Fibroblast of skin of back (primary cell): ENCODE data around the gene MGLL.
"Not testable (repeated sequence)": the region's sequence is repeated elsewhere in the genome, so short reads cannot be mapped to it uniquely, and the experiment has no call there.

Source experiments
- DNase-seq: peaks from one replicate; pipeline ENCODE4 v3.0.0-alpha.2; 2013

MGLL gene

DNA sequence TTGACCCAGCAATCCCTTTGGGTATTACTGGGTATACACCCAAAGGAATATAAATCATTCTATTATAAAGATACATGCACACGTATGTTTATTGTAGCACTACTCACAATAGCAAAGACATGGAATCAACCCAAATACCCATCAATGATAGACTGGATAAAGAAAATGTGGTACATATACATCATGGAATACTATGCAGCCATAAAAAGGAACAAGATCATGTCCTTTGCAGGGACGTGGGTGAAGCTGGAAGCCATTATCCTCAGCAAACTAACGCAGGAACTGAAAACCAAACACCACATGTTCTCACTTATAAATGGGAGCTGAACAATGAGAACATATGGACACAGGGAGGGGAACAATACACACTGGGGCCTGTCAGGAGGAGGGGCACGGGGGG is 117.5 kb downstream of the MGLL start:
- not testable (repeated sequence) for DNase-seq

DNA sequence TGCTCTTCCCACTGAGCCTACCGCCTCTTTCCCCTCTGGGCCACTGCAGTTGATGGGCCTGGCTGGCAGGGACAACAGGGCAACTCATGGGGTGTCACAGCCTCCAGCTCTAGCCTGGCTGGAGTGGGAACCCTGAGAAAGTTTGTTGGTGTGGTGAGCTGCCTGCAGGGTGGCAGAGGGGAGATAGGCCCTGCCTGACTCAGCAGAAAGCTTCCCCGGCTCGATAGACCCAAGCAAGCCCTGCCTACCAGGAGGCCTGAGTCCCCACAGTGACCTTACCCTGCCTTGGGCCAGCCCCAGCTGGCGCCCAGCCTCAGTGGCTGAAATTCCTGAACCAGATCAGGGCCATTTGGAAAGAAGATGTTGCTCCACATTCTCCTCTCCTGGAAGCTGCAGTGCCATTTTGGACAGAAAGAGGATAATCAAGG is 120.2 kb downstream of the MGLL start:
- no peak for DNase-seq

DNA sequence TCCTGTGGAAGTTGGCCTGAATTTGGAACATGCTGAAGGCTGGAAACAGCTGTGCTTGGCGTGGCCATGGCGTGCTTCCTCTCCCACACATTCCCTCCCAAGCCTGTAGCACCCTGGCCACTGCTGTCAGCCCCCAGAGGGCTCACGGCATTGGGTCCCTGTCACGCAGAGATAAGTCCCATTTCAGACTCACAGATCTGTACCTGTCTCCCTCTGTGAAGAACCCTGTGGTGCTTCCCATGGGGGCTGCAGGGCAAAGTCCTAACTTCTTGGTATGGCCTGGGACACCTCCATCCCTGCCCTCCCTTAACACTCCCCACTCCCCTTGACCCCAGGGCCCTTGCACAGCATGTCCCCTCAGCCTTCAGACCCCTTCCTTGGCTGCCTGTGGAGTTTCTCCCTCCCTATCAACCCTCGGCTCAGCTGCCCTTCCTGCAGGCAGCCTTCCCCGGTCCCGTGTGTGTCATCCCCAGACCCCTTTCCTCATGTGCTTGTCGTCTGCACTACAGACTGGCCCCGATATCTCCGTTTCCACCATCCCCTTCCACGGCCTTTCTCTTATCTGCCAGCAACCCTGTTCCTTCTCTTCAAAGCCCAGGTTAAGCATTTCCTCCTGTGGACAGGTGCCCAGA is 120.9 kb downstream of the MGLL start:
- DNase-seq = no peak

DNA sequence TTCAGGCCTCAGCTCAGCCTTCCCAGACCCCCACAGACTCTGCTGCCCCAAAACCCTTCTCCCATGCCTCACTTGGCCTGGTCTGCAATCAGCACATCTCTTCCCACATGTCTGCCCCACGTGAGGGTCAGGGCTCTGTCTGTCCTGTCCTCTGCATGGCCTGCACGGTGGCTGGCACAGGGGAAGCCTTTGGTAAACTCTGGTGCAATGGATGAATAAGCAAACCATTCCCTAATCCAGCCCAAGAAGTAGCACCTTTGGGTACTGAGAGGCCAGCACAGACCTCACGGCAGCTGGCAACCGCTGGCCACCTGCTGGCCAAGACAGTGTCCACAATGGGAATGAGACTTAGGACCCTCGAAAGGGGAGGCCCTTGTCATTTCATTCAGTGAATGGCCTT is 121.9 kb downstream of the MGLL start:
- no peak for DNase-seq

DNA sequence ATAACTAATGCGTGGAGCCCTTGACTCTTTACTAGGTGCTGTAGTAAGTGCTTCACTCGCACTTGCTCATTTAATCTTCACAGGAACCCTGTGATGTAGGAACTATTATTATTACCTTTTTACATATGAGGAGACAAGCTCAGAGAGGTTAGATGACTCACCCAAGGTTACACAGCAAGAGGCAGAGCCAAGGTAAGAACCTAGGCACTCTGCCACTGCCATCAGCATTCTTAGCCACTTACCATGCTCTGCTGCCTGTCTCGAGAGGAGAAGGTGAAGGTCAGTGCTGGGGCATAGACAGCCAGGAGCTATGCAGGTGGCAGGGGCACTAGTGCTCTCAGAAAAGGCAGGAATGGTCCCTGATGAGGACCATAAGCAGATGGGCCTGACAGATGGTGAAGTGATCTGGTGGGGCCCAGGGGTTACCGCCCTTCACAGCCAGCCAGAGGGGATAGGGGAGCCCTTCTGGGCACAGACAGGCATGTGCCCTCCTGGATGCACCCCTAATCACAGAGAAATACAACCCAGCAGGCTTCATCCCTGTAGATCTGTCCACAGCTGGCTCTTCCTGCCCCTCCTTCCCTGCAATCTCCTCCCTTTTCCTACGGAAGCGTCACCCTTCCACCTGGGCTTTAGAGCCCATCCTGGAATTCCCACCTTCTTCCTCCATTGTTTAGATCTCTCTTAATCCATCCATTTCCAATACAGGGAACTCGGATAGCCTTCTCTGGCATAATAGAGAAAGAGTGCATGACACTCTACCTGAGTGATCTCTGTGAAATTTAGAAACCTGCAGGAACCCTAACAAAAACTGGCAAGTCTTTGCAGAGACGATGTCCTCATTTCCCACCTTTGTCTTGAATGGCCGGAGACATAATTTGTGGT is 122.7 kb downstream of the MGLL start:
- no peak for DNase-seq

DNA sequence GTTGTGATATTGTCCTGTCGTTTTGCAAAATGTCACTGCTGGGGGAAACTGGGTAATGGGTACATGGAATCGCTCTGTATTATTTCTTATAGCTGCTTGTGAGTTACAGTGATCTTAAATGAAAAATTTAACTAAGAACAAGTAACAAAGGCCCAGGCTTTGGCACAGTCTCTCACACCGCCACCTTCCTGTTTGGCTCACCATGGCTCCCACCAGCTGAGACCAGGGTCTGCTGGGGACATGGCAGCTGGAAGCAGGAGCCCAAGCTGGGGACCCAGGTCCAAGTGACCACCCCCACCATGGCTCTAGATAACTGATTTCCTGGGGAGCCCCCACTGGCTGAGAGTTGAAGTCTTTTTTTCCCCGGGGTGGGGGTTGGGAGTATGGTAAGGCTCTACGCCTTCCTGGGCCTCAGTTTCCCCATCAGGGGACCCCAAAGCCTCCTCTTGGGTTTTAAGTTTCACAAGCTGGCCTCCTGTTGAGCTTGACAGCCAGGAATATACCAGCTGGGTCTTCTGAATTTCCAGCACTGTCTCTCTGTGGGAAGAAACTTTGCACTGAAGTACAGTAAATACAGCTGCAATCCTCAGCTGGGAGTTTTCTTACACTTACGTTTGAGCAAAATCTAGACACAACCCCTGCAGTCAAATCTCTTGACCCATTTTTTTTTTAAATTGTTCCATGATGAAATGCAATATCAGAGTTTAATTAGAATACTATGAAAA is 123.5 kb downstream of the MGLL start:
- no peak for DNase-seq

DNA sequence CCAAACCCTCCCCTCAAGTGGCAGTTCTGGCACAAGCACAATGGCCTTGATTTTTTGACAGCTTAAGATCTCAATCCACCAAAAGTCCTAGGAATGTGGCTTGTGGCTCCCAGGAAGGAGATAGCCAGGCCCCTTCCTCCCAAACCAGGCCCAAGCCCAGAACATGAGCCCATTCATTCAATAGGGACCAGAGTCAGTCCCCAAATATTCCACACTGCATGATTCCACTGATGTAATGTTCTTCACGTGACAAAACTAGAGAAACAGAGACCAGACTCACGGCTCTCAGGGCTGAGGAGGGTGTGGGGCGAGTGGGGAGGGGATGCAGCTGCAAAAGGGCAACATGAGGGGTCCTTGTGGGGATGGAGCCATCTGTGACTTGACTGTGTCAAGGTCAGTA is 124.0 kb downstream of the MGLL start:
- DNase-seq = no peak

DNA sequence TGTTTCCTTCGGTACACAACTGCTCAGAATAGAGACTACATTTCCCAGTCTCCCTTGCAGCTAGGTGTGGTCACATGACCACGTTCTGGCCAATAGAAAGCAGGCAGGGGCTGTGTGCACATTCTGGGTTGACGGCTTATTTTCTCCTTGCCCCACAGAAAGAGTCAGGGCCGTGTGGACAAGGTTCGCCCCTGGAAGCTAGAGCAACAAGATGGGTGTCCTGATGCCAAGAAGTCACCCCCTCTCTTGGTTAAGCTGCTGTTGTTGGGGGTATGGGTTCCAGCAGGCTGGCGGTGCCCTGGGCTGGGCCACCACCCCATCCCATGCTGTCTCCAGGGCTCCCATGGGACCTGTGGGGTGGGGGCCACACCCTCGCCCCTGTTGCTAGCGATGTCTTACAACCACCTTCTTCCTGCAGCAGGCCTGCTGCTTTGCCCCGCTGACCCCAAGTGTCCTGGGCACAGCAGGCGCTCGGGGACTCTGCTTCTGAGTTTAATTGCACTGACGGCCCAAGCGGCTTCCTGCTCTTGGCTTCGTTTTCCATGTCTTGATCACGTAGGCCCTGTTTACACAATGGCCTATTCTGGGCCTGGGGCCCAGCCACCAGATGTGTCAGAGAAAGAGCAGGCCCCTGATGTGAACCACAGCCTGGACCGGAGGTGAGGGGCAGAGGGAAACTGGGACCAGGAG is 124.6 kb downstream of the MGLL start:
- peak; percentile 90 for DNase-seq

DNA sequence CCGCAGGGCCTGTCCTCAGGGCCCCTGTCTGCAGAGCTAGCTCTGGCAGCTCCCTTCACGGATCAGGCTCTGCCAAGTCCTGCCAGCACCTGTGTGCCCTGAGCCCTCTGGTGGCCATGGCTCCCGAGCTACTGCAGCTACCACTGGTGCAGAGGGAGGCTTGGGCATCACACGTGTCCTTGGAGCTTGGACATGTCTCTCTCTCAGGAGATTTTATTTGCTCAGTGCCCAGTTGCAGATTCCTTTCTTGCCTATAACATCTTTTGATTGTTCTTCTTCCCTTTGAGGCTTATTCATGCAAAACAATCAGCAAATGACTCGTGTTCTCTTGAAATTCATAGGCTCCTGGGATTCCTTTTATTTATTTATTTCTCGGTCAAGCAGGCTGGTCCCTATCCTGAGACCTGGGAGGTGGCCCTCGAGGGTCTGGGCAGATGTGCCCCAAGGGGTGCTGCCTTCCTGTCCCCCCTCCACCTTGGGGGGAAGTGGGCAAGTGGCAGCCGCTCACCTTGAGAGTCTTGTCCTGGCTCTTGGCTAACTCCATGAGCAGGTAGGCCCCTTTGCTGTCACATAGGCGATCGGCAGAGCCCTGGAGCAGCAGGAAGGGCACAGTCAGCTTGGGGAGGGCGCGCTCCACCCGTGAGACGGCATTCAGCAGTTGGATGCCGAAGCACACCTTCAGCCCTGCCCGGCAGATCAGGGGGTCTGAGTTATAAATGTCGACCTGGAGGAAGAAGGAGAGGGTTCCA is 127.7 kb downstream of the MGLL start:
- peak; percentile 42 for DNase-seq

DNA sequence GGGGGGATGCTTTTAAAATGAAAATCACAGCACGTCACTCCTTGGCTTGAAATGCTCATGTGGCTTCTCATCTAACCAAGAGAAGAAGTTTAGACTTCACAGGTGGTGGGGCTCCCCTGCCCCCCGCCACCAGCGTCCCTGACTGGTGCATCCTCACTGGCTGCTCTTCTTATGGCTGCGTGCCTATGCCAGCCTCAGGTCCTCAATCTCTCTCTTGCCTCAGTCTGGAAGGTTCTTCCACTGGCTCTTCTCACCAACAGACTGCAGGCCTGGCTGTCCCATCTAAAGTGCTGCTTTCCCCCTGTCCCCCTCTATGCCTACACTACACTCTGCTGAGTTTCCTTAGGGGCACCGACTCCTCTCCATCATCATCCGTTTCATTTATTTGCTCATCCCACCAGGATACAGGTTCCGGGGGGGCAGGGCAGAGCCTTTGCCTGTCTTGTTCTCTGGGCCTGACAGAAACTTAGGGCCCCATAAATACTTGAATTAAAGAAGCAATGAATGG is 128.9 kb downstream of the MGLL start:
- DNase-seq = no peak

DNA sequence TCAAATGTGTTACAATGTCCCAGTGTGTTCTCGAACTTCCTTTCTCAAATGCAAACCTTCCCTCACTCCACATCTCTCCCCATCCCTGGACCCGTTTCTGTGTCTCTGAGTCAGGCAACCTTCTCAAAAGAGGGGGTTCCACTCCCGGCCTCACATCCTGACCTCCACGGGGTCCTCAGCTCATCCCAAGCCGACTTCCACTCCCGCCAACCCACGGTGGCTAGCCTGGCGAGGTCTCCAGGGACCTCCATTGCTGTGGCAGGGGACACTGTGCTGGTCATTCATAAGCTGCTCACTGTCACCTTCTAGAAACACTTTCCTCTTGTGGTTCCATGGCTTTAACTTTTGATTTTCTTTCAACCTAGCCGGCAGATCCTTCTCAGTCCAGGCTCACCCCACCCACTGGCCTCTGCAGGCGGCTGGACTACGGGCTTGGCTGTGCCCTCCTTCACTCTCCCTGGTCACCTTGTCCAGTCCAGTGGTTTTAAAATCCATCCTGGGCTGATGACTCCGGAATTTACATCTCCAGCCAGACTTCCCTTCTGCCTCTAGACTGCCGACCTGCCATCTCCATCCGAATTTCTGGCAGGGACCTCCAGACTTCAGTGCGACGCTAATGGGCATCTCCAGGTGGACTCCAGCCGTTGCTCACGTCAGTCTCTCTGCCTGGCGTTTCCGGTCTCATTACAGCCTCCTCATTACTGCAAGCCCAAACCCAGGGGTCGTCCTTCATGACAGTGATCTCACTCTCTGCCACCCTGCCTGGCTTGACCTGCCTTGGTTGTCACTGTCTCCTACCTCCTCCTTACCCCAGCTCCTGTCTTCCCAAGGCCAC is 129.6 kb downstream of the MGLL start:
- DNase-seq = no peak

DNA sequence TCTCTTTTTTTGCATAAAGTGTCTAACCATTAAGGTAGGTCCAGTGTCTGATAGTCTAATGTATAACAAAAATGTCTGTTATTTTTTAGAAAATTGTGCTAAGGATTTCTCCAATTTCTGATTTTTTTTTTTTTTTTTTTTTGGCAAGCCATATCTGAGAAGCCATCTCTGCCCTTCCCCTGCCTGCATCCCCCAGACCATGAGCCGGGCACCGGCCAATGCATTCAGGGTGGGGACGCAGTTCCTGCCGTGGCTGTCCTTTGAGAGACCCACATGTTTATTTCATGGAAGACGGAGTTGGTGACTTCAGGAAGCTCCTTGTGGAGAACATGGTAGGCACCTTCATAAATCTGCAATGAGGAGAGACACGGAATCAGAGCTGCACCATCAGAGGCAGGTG is 130.3 kb downstream of the MGLL start:
- no peak for DNase-seq

DNA sequence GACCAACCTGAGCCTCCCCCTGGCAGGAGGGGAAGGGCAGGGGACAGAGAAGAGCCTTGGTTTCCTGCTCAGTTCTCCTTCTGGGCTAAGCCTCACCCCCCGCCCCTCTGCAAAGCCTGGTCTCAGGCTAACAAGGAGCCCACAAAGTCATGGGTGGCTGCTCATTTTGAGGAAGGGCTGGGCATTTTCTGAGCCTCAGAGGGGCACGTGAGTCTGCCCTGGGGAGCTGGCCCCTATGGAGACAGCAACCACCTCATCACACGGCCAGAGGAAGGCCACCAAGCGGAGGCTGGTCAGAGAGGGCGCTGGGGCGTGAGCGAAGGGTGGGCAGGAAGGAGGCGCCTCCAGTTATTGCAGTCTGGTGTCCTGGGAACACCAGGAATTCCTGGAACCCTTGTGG is 130.8 kb downstream of the MGLL start:
- DNase-seq = no peak

DNA sequence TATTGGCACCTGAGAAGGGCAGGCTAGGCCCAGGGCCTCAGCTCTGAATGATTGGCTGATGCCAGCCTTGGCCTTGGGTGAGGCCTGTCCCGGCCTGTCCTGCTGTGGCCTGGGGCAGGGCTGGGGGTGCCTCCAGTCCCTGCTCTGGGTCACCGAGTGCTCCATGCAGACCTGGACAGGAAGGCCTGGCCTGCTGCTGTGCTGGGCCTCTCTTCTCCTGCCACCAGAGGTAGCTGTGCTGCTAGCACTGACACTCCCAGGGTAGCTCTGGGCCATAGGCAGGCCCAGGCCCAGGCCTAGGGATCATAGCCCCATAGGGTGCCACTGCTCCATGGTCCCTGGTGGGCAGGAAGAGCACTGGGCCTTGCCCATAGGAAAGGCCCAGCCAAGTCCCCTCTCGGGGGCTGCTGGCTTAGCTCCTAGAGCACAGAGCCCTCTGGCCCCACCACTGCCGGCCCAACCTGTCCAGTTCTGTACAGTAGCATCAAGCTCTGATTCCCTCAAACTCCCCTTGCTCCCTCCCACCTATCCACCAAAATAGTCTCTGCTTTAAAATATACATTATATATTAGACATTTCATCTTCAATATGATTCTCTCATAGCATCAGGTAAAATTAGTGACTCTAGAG is 131.4 kb downstream of the MGLL start:
- DNase-seq = peak; percentile 81

DNA sequence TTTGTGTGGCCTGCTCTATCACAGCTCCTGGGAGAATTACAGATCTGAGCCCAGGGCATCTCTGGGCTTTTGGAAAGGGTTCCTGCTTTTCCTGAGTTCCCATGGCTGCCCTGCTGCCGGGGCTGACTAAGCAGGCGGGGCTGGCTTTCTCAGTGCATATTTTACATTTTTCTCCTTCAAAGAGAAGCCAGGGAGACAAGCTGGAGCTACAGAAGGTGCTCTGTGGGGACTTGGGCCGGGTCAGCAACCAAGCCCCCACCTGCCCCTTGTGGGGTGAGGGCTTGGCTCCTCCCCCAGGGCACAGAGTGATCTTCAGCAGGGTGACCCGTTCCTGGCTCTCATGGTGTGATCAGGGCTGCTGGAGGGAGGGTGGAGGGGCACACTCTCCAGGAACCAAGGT is 132.2 kb downstream of the MGLL start:
- DNase-seq = peak; percentile 88

DNA sequence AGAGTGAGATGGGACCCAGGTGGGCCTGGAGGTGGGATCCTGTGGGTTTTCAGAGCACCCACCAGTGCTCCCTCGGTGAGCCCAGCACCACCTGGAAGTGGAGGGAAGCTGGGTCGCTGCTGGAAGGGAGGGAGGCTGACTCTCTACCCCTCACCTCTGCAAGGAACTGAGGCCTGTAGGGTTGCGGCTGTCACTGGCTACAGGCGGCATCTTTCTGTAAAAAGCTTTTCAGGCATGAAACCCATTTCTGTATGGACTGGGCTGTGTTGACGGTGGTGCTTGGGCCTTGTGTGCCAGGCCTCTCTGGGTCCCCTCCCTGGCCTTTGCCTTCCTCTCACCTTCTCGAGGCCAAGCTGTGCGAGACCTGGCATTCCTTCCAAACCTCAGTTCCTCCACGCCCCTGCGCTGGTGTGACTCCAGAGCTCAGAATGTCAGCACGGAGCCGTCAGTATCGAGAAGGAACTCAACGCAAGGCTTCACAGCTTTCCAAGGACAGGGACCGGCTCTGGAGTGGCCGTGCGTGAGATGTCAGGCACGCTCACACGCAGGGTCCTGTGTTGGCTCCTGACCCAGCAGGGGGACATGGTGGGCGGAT is 133.0 kb downstream of the MGLL start:
- no peak for DNase-seq

DNA sequence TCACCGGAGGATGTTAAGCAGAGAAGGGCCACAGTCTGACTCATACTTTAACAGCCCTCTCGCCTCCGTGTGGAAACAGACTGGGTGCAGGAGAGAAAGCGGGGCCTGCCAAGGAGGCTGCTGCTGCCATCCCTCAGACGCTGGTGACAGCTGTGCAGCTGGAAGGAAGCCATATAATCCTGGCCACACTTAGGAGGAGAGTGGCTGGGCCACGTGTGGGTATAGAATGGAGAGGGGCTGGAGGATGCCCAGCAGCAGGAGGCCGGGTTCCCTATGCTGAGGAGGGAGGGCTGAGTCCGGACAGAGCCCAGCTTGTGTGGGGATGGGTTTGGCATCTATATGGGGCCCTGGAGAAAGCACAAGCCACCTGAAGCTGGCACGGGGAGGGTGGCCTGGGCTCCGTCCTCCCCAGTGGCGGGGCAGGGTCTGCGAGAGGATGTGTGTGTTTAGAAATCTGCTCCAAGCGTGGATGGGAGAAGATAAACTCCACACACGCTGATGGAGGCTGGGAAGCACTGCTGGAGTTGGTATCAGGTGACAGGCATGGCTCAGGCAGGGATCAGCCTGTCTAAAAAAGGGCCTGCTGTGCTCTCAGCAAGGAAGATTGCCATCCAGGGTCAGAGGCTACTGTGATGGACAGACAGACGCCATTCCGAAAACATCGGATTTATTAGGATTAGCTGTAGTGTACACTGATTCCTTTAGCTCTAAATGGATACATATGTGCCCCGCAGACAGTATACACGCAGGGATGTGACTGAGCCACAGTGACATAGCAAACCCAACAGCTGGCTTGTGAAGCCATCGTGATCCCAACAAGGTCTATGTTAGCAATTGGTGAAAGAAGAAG is 133.7 kb downstream of the MGLL start:
- DNase-seq = peak; percentile 55

DNA sequence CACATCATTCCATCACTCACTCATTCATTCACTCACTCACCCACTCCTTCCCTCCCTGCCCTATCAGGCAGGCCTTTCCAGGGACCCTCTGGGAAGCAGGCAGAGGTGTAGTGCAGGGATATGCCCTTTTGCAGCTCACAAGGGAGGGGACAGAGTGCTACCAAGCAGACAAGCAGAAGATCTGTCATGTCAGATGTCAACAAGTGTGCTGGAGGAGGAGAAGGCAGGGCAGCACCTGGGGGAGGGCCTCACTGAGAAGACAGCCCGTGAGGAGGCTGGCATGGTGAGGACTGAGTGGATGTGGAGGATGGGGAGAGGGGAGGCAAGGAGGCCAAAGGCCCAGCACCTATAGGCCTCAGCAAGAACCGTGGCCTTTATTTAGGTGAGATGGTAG is 134.3 kb downstream of the MGLL start:
- DNase-seq = no peak

DNA sequence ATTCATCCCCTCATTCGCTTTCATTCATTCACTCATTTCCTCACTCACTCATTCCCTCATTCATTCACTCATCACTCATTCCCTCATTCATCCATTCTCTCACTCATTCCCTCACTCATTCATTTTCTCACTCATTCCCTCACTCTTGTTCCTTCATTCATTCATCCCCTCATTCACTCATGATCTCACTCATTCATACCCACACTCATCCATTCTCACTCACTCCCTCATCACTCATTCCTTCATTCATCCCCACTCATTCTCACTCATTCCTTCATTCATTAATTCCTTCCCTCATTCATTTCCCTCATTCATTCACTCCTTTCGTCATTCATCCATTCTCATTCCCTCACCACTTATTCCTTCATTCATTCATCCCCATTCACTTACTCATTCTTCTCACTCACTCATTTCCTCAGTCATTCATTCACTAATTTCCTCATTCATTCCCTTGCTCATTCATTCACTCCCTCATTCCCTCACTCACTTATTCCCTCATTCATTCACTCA is 135.0 kb downstream of the MGLL start:
- no peak for DNase-seq
